Ovary (tissue), 9 donors: ENCODE results near the gene AEN. TPM values are rescaled to one million over a fixed set of nuclear protein-coding genes. Genes with fewer than 3 reads are reported as not detected.

Experiments used
- DNase-seq, 5 donors: peaks; one replicate each; pipeline ENCODE4 v3.0.0-alpha.2; 2019 to 2020
- H3K27ac ChIP-seq, 2 donors: fragments of 200-600 bp; one replicate each; pipeline versions ENCODE4 v1.5.1 to v1.8.0; 2019 to 2022
- H3K27me3 ChIP-seq: fragments of 200-600 bp; one replicate; pipeline ENCODE4 v1.8.0; 2022
- H3K36me3 ChIP-seq: fragments of 200-600 bp; sonication (generic); one replicate; pipeline ENCODE4 v1.5.1; 2019
- H3K4me1 ChIP-seq: one replicate; pipeline ENCODE4 v1.8.1; 2013; ENCODE audit warnings: mild to moderate bottlenecking, moderate library complexity; ENCODE audit not compliant: insufficient read depth
- H3K4me3 ChIP-seq: fragments of 200-600 bp; sonication (generic); one replicate; pipeline ENCODE4 v1.5.1; 2017
- H3K9me3 ChIP-seq, 2 donors: fragments of 200-600 bp in 1 of 2; sonication (generic) in 1 of 2; one replicate each; pipeline versions ENCODE4 v1.5.1 to v1.8.1; 2013 to 2019; ENCODE audit warnings: mild to moderate bottlenecking in 1 of 2, moderate library complexity in 1 of 2
- CTCF ChIP-seq, 3 donors: fragments of 450-650 bp in 2 of 3; fragments of 200-600 bp in 1 of 3; IDR thresholded peaks; one replicate each; pipeline versions ENCODE4 v1.5.1 to v1.8.0; 2016 to 2022; ENCODE audit warnings: antibody characterized with exemption in 3 of 3, mild to moderate bottlenecking in 1 of 3
- EP300 ChIP-seq: sonication (generic); formaldehyde crosslinking; IDR thresholded peaks from one replicate; pipeline ENCODE4 v1.6.1; 2017; ENCODE audit warnings: antibody characterized with exemption
- POLR2A ChIP-seq: fragments of 450-650 bp; IDR thresholded peaks from one replicate; pipeline ENCODE4 v1.6.1; 2017; ENCODE audit warnings: antibody characterized with exemption, mild to moderate bottlenecking, moderate library complexity
- whole genome bisulfite sequencing, 3 donors: extraction: QIAGEN DNeasy Blood & Tissue Kit in 1 of 3; methylation state at CpG; one replicate each; pipeline versions ENCODE4 v1.1.5 to v1.1.7; 2013 to 2017; 5-methylcytosine and 5-hydroxymethylcytosine counted together
- intact Hi-C, 4 donors: fragments of 100-400 bp; cut with DNase I; formaldehyde crosslinking; loops; one replicate each; pipeline versions ENCODE4 v1.11.0 to v1.15.1; 2022 to 2023
- polyA plus RNA-seq, 2 donors: library from polyadenylated mRNA; stranded (reverse); fragments of 200-250 nt in 1 of 2; fragments of 350-450 nt in 1 of 2; fragmentation: Illumina TruSeq in 1 of 2; extraction: RNeasy Lipid Tissue Mini Kit (QIAGEN cat#74804) in 1 of 2; gene quantifications; one replicate each; pipeline ENCODE4 v1.2.3, GENCODE V29; 2013 to 2014
- total RNA-seq, 7 donors: library from RNA; depleted of rRNA in 2 of 7; stranded (reverse); fragments of >200 nt in 2 of 7; fragmentation: NEBNext Ultra II Directional in 3 of 7; extraction: Animal tissue kit (Norgen Biotek cat#: 25700) in 3 of 7; gene quantifications; one replicate each; pipeline versions ENCODE4 v1.1.0 to v1.2.4, GENCODE V29; 2016 to 2023
- donor health status: DM: no; HTN: no; CAD: no; lungs with moderate emphysema.
- donor health status: DM: no; HTN: no; CAD: no.
- donor health status: Bipolar disorder and iron deficiency.
- donor health status: DM: yes; HTN: yes; CAD: no.
- donor health status: DM: no; HTN: no; CAD: no.
- donor health status: DM: yes; HTN: yes; CAD: no.

Gene AEN
- total and polyA plus RNA-seq, 9 donors = 6.9 to 27.1 (median 15.6) TPM

GRCh38 chr15:88603885-88604284, 17.3 kb upstream of the AEN start:
- intact Hi-C loops = no loop called here
- Histone ChIP-seq H3K27ac (no peak overlapping the region), H3K27me3 (no peaks in the 10 kb centered on the region)

GRCh38 chr15:88604381-88605188, 16.6 kb upstream of the AEN start:
- WGBS, 3 donors = 1 to 2% (median 2%) methylated on average over 42 to 46 of the region's 46 CpGs
- no peaks in the 10 kb centered on the region for H3K27me3 ChIP-seq
- H3K36me3 ChIP-seq = no peaks in the 10 kb centered on the region
- H3K27ac ChIP-seq = no peak overlapping the region
- DNase-seq = no peak
- TF ChIP-seq EP300 (no peak), CTCF (IDR thresholded peaks at IDR 0.05) (no peak), POLR2A (no peak)
- H3K4me3 ChIP-seq = no peak overlapping the region
- intact Hi-C loops = no loop called here
- peaks cover 2% of the 10 kb centered on the region for H3K4me1 ChIP-seq
- peaks cover 0 to 9% of the 10 kb centered on the region in 2 donors for H3K9me3 ChIP-seq

More at GRCh38 chr15:88603885-88604284, 17.3 kb upstream of the AEN start:
- no peak overlapping the region for H3K4me3 ChIP-seq
- no peaks in the 10 kb centered on the region for H3K36me3 ChIP-seq
- 7 to 9% (median 8%) methylated on average over 14 of the region's 14 CpGs for WGBS, 3 donors
- peaks cover 0 to 9% of the 10 kb centered on the region in 2 donors for H3K9me3 ChIP-seq
- no peak for TF ChIP-seq POLR2A
- TF ChIP-seq EP300 = no peak
- no peak for TF ChIP-seq CTCF (IDR thresholded peaks at IDR 0.05)
- no peak for DNase-seq
- H3K4me1 ChIP-seq = peaks cover 2% of the 10 kb centered on the region

GRCh38 chr15:88605189-88606069, 15.7 kb upstream of the AEN start:
- H3K27me3 ChIP-seq = no peaks in the 10 kb centered on the region
- H3K4me1 ChIP-seq = peaks cover 2% of the 10 kb centered on the region
- peak in 3 of 5 donors; percentile 38 to 66 (median 62) for DNase-seq
- H3K27ac ChIP-seq = no peak overlapping the region
- intact Hi-C loops = no loop called here
- no peak overlapping the region for H3K4me3 ChIP-seq
- TF ChIP-seq CTCF (IDR thresholded peaks at IDR 0.05) (no peak), POLR2A (no peak), EP300 (no peak)
- no peaks in the 10 kb centered on the region for H3K36me3 ChIP-seq
- peaks cover 0 to 9% of the 10 kb centered on the region in 2 donors for H3K9me3 ChIP-seq
- 2% methylated on average over 41 to 58 of the region's 58 CpGs for WGBS, 3 donors

GRCh38 chr15:88606070-88606794, 14.9 kb upstream of the AEN start:
- Histone ChIP-seq H3K36me3 (no peaks in the 10 kb centered on the region), H3K9me3 (peaks cover 0 to 9% of the 10 kb centered on the region in 2 donors), H3K4me1 (peaks cover 2% of the 10 kb centered on the region), H3K4me3 (no peak overlapping the region), H3K27me3 (no peaks in the 10 kb centered on the region), H3K27ac (no peak overlapping the region)
- intact Hi-C loops = no loop called here
- 11 to 14% (median 13%) methylated on average over 26 of the region's 26 CpGs for WGBS, 3 donors
- TF ChIP-seq CTCF (IDR thresholded peaks at IDR 0.05) (no peak), POLR2A (no peak), EP300 (no peak)
- DNase-seq = no peak
